HG03066 (cell line): ENCODE data around the gene VARS1.
A peak's percentile ranks its signal among the peaks of the same experiment; 100 is the strongest.
"Not testable (repeated sequence)": the region's sequence is repeated elsewhere in the genome, so short reads cannot be mapped to it uniquely, and the experiment has no call there.

Source experiments
- ATAC-seq: cut with Tn5 transposase; IDR thresholded peaks from one replicate; pipeline ENCODE4 v1.9.1; 2021; ENCODE audit warnings: low read depth; ENCODE audit not compliant: unreplicated experiment

Gene VARS1

GRCh38 chr6:31822036-31822821, 26.7 kb upstream of the VARS1 start:
- no peak for ATAC-seq

GRCh38 chr6:31821301-31822035, 25.9 kb upstream of the VARS1 start:
- ATAC-seq: no peak

- not testable (repeated sequence) for ATAC-seq
These were observed 24.8 kb upstream of the VARS1 start for GRCh38 chr6:31820399-31820798.

- no peak for ATAC-seq
These were observed 24.3 kb upstream of the VARS1 start for GRCh38 chr6:31819871-31820299.

GRCh38 chr6:31817929-31818511, 22.5 kb upstream of the VARS1 start:
- not testable (repeated sequence) for ATAC-seq

- not testable (repeated sequence) for ATAC-seq
These were observed 21.8 kb upstream of the VARS1 start for GRCh38 chr6:31817133-31817928.

- no peak for ATAC-seq
These were observed 19.7 kb upstream of the VARS1 start, which contains the start of the genes HSPA1A and HSPA1L for GRCh38 chr6:31815025-31815838. Gene HSPA1A (plus strand): TSS chr6:31815543. CDS start chr6:31815757, 214 bp downstream. Gene HSPA1L (minus strand): TSS chr6:31815283. CDS start chr6:31811972, 3,311 bp downstream.

- ATAC-seq: no peak
These were observed 19.1 kb upstream of the VARS1 start for GRCh38 chr6:31814677-31815024.

- ATAC-seq: no peak
These were observed 17.9 kb upstream of the VARS1 start for GRCh38 chr6:31813465-31813849.

- ATAC-seq: no peak
These were observed 16.1 kb upstream of the VARS1 start for GRCh38 chr6:31811645-31812044.

GRCh38 chr6:31808599-31808998, 13.0 kb upstream of the VARS1 start:
- not testable (repeated sequence) for ATAC-seq

GRCh38 chr6:31806470-31807272, 11.1 kb upstream of the VARS1 start, which contains the start of gene LSM2:
Gene LSM2 (minus strand): TSS chr6:31806966. CDS start chr6:31806757, 209 bp downstream.
- ATAC-seq: peak; percentile 84

- no peak for ATAC-seq
These were observed 10.5 kb upstream of the VARS1 start for GRCh38 chr6:31805939-31806469.

GRCh38 chr6:31801031-31801927, 5.7 kb upstream of the VARS1 start:
- not testable (repeated sequence) for ATAC-seq

GRCh38 chr6:31799781-31800180, 4.2 kb upstream of the VARS1 start:
- ATAC-seq: no peak

- no peak for ATAC-seq
These were observed 2.0 kb upstream of the VARS1 start for GRCh38 chr6:31797588-31797987.

- no peak for ATAC-seq
These were observed 1.4 kb upstream of the VARS1 start for GRCh38 chr6:31796993-31797385.
